GM03348 (cell line): ENCODE measurements around the gene MS4A15.
"Not testable (repeated sequence)": the region's sequence is repeated elsewhere in the genome, so short reads cannot be mapped to it uniquely, and the experiment has no call there.

Experiments
- DNase-seq: peaks from one replicate; pipeline ENCODE4 v3.0.0; 2012; ENCODE audit warnings: low spot score

The MS4A15 gene

GRCh38 chr11:60756307-60757032 is at the start of gene MS4A15:
MS4A15 (plus strand) TSS chr11:60756867; CDS start chr11:60763734, 6,867 bp downstream.
- no peak for DNase-seq

GRCh38 chr11:60706931-60707330 is 49.7 kb upstream of the MS4A15 start:
- no peak for DNase-seq

- DNase-seq, result no peak
These were observed 46.2 kb upstream of the MS4A15 start for GRCh38 chr11:60710482-60710881.

GRCh38 chr11:60711276-60711675 is 45.4 kb upstream of the MS4A15 start:
- DNase-seq, result no peak

- DNase-seq, result not testable (repeated sequence)
These were observed 43.2 kb upstream of the MS4A15 start for GRCh38 chr11:60713423-60713822.

GRCh38 chr11:60717956-60718355 is 38.7 kb upstream of the MS4A15 start:
- DNase-seq, result no peak

- DNase-seq, result no peak
These were observed 37.9 kb upstream of the MS4A15 start for GRCh38 chr11:60718524-60719316.

- no peak for DNase-seq
These were observed 37.3 kb upstream of the MS4A15 start for GRCh38 chr11:60719391-60719790.

- no peak for DNase-seq
These were observed 36.2 kb upstream of the MS4A15 start for GRCh38 chr11:60720460-60720859.

GRCh38 chr11:60724420-60724819 is 32.2 kb upstream of the MS4A15 start, which contains the start of gene MS4A18:
MS4A18 (plus strand) TSS chr11:60724720.
- no peak for DNase-seq

GRCh38 chr11:60725592-60725991 is 31.1 kb upstream of the MS4A15 start:
- DNase-seq, result no peak

- no peak for DNase-seq
These were observed 25.1 kb upstream of the MS4A15 start for GRCh38 chr11:60731586-60731985.

- no peak for DNase-seq
These were observed 22.4 kb upstream of the MS4A15 start for GRCh38 chr11:60734279-60734678.

GRCh38 chr11:60739114-60739513 is 17.6 kb upstream of the MS4A15 start:
- no peak for DNase-seq

- no peak for DNase-seq
These were observed 16.1 kb upstream of the MS4A15 start for GRCh38 chr11:60740573-60740972.

GRCh38 chr11:60741421-60741820 is 15.2 kb upstream of the MS4A15 start:
- no peak for DNase-seq

- DNase-seq, result no peak
These were observed 13.6 kb upstream of the MS4A15 start for GRCh38 chr11:60743058-60743457.

- no peak for DNase-seq
These were observed 12.6 kb upstream of the MS4A15 start for GRCh38 chr11:60744114-60744513.

- DNase-seq, result no peak
These were observed 9.3 kb upstream of the MS4A15 start for GRCh38 chr11:60747359-60747873.

GRCh38 chr11:60748225-60748624 is 8.4 kb upstream of the MS4A15 start:
- no peak for DNase-seq

GRCh38 chr11:60748821-60749220 is 7.8 kb upstream of the MS4A15 start:
- DNase-seq, result no peak

GRCh38 chr11:60750911-60751310 is 5.8 kb upstream of the MS4A15 start:
- no peak for DNase-seq

GRCh38 chr11:60753309-60753708 is 3.4 kb upstream of the MS4A15 start:
- DNase-seq, result no peak
